RWPE1 (cell line): Measurements from ENCODE around the gene KAZN.

ENCODE experiments used
- CTCF ChIA-PET: fragments of 350-600 bp; sonication (Branson Sonifier 250); formaldehyde crosslinking; extraction: SDS; loops from one replicate; lab custom pipeline; 2021; lab: Yijun Ruan, JAX
- POLR2A ChIA-PET: fragments of 400-600 bp; formaldehyde crosslinking; extraction: SDS; loops from one replicate; lab custom pipeline; 2020; ENCODE audit warnings: antibody characterized with exemption; ENCODE audit not compliant: low non-redundant PET; lab: Yijun Ruan, JAX
- DNase-seq: peaks from one replicate; pipeline ENCODE4 v3.0.0; 2012; ENCODE audit warnings: low spot score
- H3K27ac ChIP-seq: fragments of 450-650 bp; 2 replicates; pipeline ENCODE4 v1.5.1; 2017
- TF ChIP-seq, protein P1 (sequence below): fragments of 450-650 bp; conservative IDR thresholded peaks from 2 replicates; pipeline ENCODE4 v1.5.1; 2017; ENCODE audit warnings: low read depth, mild to moderate bottlenecking

Gene KAZN

DNA sequence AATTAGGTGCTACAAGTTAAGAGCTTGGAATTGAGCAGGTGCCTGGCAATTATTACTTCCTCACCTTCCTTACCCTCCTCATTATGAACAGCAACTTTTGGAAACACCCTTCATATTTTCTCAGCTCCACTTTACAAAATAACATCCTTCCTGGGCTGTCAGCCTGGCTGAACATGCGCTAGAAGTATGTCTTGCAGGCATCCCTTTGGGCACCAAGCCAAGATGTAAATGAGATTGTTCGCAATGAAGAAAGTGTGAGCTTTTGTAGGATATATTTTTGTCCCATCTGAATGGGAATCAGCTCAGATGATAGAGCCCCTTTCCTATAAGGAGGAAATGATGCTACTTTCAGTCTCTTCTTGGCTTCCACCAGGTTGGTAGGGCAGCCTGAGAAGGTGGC is 245.9 kb downstream of the KAZN start:
- ChIA-PET POLR2A (no interaction called here), CTCF (interaction anchor here (0.5 kb wide), 1 partner anchor 186 kb away, joined by 3 read pairs; no protein-coding TSS in a partner anchor)

GRCh38 chr1:14844923-14845617 is 246.6 kb downstream of the KAZN start:
- H3K27ac ChIP-seq, result no peak overlapping the region
- DNase-seq, result no peak
- ChIA-PET POLR2A (no interaction called here), CTCF (no interaction called here)
- TF ChIP-seq, protein P1, sequence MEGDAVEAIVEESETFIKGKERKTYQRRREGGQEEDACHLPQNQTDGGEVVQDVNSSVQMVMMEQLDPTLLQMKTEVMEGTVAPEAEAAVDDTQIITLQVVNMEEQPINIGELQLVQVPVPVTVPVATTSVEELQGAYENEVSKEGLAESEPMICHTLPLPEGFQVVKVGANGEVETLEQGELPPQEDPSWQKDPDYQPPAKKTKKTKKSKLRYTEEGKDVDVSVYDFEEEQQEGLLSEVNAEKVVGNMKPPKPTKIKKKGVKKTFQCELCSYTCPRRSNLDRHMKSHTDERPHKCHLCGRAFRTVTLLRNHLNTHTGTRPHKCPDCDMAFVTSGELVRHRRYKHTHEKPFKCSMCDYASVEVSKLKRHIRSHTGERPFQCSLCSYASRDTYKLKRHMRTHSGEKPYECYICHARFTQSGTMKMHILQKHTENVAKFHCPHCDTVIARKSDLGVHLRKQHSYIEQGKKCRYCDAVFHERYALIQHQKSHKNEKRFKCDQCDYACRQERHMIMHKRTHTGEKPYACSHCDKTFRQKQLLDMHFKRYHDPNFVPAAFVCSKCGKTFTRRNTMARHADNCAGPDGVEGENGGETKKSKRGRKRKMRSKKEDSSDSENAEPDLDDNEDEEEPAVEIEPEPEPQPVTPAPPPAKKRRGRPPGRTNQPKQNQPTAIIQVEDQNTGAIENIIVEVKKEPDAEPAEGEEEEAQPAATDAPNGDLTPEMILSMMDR, result no peak

More for the DNA sequence above, 245.9 kb downstream of the KAZN start:
- no peak overlapping the region for H3K27ac ChIP-seq
- TF ChIP-seq, protein P1, result no peak
- DNase-seq, result no peak

DNA sequence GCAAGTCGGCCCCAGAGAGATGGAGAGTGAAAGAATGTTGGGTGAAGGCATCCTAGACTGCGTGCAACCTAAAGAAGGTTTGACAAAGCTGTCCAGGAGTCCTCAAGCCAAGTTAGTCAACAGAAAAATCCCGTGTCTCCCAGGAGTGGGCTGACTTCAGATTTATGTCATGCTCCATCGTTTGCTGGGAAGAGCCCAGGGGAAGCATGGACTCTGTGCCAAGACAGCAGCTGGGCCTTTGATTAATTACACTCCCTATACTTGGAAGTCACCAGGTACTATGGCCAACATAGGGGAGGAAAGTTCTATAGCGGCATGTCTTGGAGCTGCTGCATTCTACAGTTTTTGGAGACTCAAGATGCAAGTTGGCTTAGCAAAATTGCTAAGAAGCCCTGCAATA is 247.4 kb downstream of the KAZN start:
- DNase-seq, result no peak
- TF ChIP-seq, protein P1, result no peak
- H3K27ac ChIP-seq, result no peak overlapping the region
- CTCF ChIA-PET, result interaction anchor here (0.6 kb wide), 1 partner anchor 22 kb away, joined by 3 read pairs; no protein-coding TSS in a partner anchor
- POLR2A ChIA-PET, result no interaction called here

GRCh38 chr1:14846688-14847087 is 248.2 kb downstream of the KAZN start:
- ChIA-PET POLR2A (no interaction called here), CTCF (interaction anchor here (0.6 kb wide), 2 partner anchors 23 to 1038 kb away, joined by 3 read pairs; no protein-coding TSS in a partner anchor)
- no peak overlapping the region for H3K27ac ChIP-seq
- TF ChIP-seq, protein P1, result no peak
- no peak for DNase-seq

DNA sequence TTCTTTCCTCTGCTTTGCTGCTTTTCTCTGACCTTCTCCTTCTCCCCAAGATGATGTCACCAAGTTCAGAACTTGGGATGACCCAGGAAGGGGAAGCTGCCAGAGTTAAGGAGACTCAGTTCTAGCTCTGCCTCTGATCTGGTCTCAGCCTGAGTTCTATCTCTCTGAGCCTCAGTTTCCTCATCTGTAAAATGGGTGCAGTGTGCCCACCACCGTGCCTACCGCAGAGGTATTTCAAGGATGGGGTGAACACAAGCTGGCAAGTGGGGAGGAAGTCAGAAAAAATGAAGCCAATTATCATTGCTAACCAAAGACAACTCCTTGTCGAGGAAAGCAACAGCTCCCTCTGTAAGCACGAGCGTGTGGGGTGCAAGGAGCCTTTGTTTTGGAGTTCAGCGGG is 249.7 kb downstream of the KAZN start:
- H3K27ac ChIP-seq, result no peak overlapping the region
- TF ChIP-seq, protein P1, result no peak
- no peak for DNase-seq
- ChIA-PET POLR2A (no interaction called here), CTCF (no interaction called here)

- no peak overlapping the region for H3K27ac ChIP-seq
- POLR2A ChIA-PET, result no interaction called here
- DNase-seq, result no peak
- CTCF ChIA-PET, result no interaction called here
- TF ChIP-seq, protein P1, result no peak
Observed at GRCh38 chr1:14848625-14849024, 250.1 kb downstream of the KAZN start.
